Nephron progenitor cell (in vitro differentiated cells): ENCODE data around the gene TM4SF18.

Source experiments
- DNase-seq: peaks from one replicate; pipeline ENCODE4 v3.0.0; 2021
- H3K27ac Mint-ChIP-seq: 2 replicates; pipeline ENCODE4 v1.8.0; 2021; ENCODE audit warnings: mild to moderate bottlenecking, moderate library complexity, mixed read lengths
- H3K27me3 Mint-ChIP-seq: 2 replicates; pipeline ENCODE4 v1.8.0; 2021; ENCODE audit warnings: mild to moderate bottlenecking, low read depth, mixed read lengths; ENCODE audit not compliant: poor library complexity
- H3K36me3 Mint-ChIP-seq: 2 replicates; pipeline ENCODE4 v1.8.0; 2021; ENCODE audit warnings: low read depth, mixed read lengths
- H3K4me1 Mint-ChIP-seq: 2 replicates; pipeline ENCODE4 v1.8.0; 2021; ENCODE audit warnings: mixed read lengths
- H3K4me3 Mint-ChIP-seq: 2 replicates; pipeline ENCODE4 v1.8.0; 2021; ENCODE audit warnings: mild to moderate bottlenecking, moderate library complexity, mixed read lengths
- H3K9me3 Mint-ChIP-seq: 2 replicates; pipeline ENCODE4 v1.8.0; 2021; ENCODE audit warnings: mild to moderate bottlenecking, moderate library complexity, mixed read lengths
- CTCF ChIP-seq: fragments of 200-600 bp; sonication (generic); IDR thresholded peaks from 2 replicates; pipeline ENCODE4 v1.5.0; 2021; ENCODE audit warnings: antibody characterized with exemption

The TM4SF18 gene

GRCh38 chr3:149377408-149378364 lies 44.2 kb upstream of the TM4SF18 start, which contains the start of gene TM4SF1:
TSS of gene TM4SF1 (minus strand) at chr3:149377649. CDS start at chr3:149377547, 102 bp downstream.
- H3K4me1 Mint-ChIP-seq, result peaks cover 15% of the 10 kb centered on the region
- H3K27ac Mint-ChIP-seq, result peak within 1 kb of the TSS; percentile 8

GRCh38 chr3:149376718-149377407 lies 43.4 kb upstream of the TM4SF18 start:
- H3K4me1 Mint-ChIP-seq, result peaks cover 15% of the 10 kb centered on the region

More at GRCh38 chr3:149377408-149378364, 44.2 kb upstream of the TM4SF18 start, which contains the start of gene TM4SF1:
- H3K27me3 Mint-ChIP-seq, result peaks cover 3% of the 10 kb centered on the region
- peaks cover 25% of the 10 kb centered on the region for H3K9me3 Mint-ChIP-seq
- no peak for DNase-seq
- H3K4me3 Mint-ChIP-seq, result no peak within 1 kb of the TSS
- TF ChIP-seq CTCF, result no peak
- peaks cover 14% of the 10 kb centered on the region for H3K36me3 Mint-ChIP-seq

GRCh38 chr3:149375501-149376196 lies 42.2 kb upstream of the TM4SF18 start:
- H3K27me3 Mint-ChIP-seq, result peaks cover 3% of the 10 kb centered on the region
- no peak for TF ChIP-seq CTCF
- no peak overlapping the region for H3K4me3 Mint-ChIP-seq
- peaks cover 15% of the 10 kb centered on the region for H3K9me3 Mint-ChIP-seq
- peaks cover 6% of the 10 kb centered on the region for H3K36me3 Mint-ChIP-seq
- DNase-seq, result no peak
- no peak overlapping the region for H3K27ac Mint-ChIP-seq
- H3K4me1 Mint-ChIP-seq, result peaks cover 17% of the 10 kb centered on the region

More at GRCh38 chr3:149376718-149377407, 43.4 kb upstream of the TM4SF18 start:
- H3K27ac Mint-ChIP-seq, result no peak overlapping the region
- no peak overlapping the region for H3K4me3 Mint-ChIP-seq
- H3K9me3 Mint-ChIP-seq, result peaks cover 24% of the 10 kb centered on the region
- no peak for TF ChIP-seq CTCF
- no peak for DNase-seq
- peaks cover 14% of the 10 kb centered on the region for H3K36me3 Mint-ChIP-seq
- H3K27me3 Mint-ChIP-seq, result peaks cover 3% of the 10 kb centered on the region

- Mint-ChIP-seq H3K4me1 (peaks cover 24% of the 10 kb centered on the region), H3K36me3 (peaks cover 6% of the 10 kb centered on the region), H3K27ac (no peak overlapping the region), H3K9me3 (peaks cover 15% of the 10 kb centered on the region), H3K4me3 (no peak overlapping the region), H3K27me3 (peaks cover 3% of the 10 kb centered on the region)
- no peak for TF ChIP-seq CTCF
- no peak for DNase-seq
These were observed 41.5 kb upstream of the TM4SF18 start for GRCh38 chr3:149374793-149375500.

- peaks cover 6% of the 10 kb centered on the region for H3K36me3 Mint-ChIP-seq
- no peak for TF ChIP-seq CTCF
- no peak for DNase-seq
- peaks cover 3% of the 10 kb centered on the region for H3K27me3 Mint-ChIP-seq
- H3K4me3 Mint-ChIP-seq, result no peak overlapping the region
- H3K9me3 Mint-ChIP-seq, result peaks cover 10% of the 10 kb centered on the region
- peaks cover 29% of the 10 kb centered on the region for H3K4me1 Mint-ChIP-seq
- H3K27ac Mint-ChIP-seq, result no peak overlapping the region
These were observed 41.0 kb upstream of the TM4SF18 start for GRCh38 chr3:149374391-149374790.
